Measurements from ENCODE around the gene DEPP1. TPM values are rescaled to one million over a fixed set of nuclear protein-coding genes. Genes with fewer than 3 reads are reported as not detected.

The DEPP1 gene
- total and polyA plus RNA-seq, 9 donors = 12.5 to 44.6 (median 26.0) TPM

DNA sequence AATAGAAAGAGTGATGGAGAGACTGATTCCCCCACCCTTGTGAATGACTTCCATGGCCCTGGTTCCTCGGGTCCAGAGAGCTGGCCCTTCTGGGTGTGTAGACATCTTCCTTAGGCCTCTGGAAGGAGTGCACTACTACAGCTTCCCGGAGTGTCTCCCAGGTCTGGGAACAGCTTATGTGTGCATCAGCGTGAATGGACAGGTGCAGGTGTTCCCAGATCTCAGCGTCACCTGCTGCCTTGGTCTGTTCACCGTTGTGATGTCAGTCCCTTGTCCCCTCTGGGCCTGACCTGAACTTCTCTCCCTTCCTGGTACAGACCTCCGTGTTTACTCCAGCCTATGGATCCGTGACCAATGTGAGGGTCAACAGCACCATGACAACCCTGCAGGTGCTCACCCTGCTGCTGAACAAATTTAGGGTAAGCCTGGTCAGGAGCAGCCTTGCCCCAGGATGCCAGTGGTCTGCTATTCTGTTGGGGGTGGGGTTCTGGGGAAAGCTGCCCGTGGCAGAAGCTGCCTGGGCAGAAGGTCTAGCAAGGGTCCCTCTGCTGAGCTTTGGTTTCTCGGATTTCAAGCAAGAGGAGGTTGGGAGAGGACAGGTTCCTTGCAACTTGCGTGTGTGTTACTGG lies 10.5 kb upstream of the DEPP1 start:
- Histone ChIP-seq H3K4me1 (ENCODE audit: control insufficient read depth, insufficient read depth, low read length) (peaks cover 34% of the 10 kb centered on the region), H3K4me3 (ENCODE audit: low read length) (no peak overlapping the region), H3K36me3 (ENCODE audit: control insufficient read depth, insufficient read depth, low read length) (peaks cover 66% of the 10 kb centered on the region), H3K27me3 (ENCODE audit: control insufficient read depth, insufficient read depth, low read length) (no peaks in the 10 kb centered on the region), H3K9me3 (replicated peaks; ENCODE audit: control insufficient read depth, low read depth, low read length) (no peaks in the 10 kb centered on the region), H3K27ac (ENCODE audit: low read length) (no peak overlapping the region)
- 84% methylated on average over 6 of the region's 10 CpGs for WGBS (ENCODE audit: insufficient coverage)
- DNase-seq = no peak

DNA sequence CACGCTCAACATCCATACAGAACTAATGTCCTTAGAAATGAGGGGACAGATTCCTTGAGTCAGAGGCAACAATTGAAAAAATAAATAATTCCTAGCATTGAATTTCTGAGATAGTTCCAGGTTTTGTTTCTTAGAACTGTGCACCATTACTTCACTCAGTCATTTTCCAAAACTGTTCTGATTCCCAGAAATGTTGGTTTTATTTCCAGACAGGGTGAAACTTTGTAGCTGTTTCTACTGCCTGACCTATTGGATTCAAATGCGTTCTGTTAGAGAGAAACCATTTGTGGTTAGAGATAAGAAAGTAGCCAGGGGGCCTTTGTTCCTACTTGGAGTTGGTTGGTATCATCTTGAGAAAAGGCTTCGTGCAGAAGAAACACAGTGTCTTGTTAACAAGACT lies 8.1 kb upstream of the DEPP1 start:
- Histone ChIP-seq H3K4me3 (ENCODE audit: low read length) (no peak overlapping the region), H3K27me3 (ENCODE audit: control insufficient read depth, insufficient read depth, low read length) (no peaks in the 10 kb centered on the region), H3K36me3 (ENCODE audit: control insufficient read depth, insufficient read depth, low read length) (peaks cover 61% of the 10 kb centered on the region), H3K4me1 (ENCODE audit: control insufficient read depth, insufficient read depth, low read length) (peaks cover 39% of the 10 kb centered on the region), H3K27ac (ENCODE audit: low read length) (peak overlapping the region; percentile 38), H3K9me3 (replicated peaks; ENCODE audit: control insufficient read depth, low read depth, low read length) (no peaks in the 10 kb centered on the region)
- peak; percentile 77 for DNase-seq
- 55% methylated on average over 1 of the region's 3 CpGs for WGBS (ENCODE audit: insufficient coverage)

DNA sequence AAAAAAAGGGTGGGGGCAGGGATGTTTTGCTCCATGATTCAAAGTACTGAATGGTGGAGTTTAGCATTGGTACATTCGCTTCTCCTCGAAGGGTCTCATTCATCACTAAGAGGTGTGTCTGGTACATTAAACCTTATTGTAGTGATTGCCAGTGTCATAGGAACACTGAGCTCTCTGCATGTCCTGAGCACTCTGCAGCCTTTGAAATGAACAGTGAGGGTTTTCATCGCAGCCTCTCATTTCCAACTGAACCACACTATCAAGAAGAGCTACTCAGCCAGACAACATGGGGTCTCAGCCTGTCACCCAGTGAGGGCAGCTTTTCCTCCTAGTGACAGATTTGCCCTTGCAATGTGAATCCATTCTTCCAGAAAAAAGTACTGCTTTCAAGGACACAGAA lies 7.6 kb upstream of the DEPP1 start:
- Histone ChIP-seq H3K27me3 (ENCODE audit: control insufficient read depth, insufficient read depth, low read length) (no peaks in the 10 kb centered on the region), H3K4me3 (ENCODE audit: low read length) (no peak overlapping the region), H3K9me3 (replicated peaks; ENCODE audit: control insufficient read depth, low read depth, low read length) (no peaks in the 10 kb centered on the region), H3K27ac (ENCODE audit: low read length) (peak overlapping the region; percentile 29), H3K4me1 (ENCODE audit: control insufficient read depth, insufficient read depth, low read length) (peaks cover 38% of the 10 kb centered on the region), H3K36me3 (ENCODE audit: control insufficient read depth, insufficient read depth, low read length) (peaks cover 56% of the 10 kb centered on the region)
- no peak for DNase-seq
- 100% methylated on average over 1 of the region's 3 CpGs for WGBS (ENCODE audit: insufficient coverage)

DNA sequence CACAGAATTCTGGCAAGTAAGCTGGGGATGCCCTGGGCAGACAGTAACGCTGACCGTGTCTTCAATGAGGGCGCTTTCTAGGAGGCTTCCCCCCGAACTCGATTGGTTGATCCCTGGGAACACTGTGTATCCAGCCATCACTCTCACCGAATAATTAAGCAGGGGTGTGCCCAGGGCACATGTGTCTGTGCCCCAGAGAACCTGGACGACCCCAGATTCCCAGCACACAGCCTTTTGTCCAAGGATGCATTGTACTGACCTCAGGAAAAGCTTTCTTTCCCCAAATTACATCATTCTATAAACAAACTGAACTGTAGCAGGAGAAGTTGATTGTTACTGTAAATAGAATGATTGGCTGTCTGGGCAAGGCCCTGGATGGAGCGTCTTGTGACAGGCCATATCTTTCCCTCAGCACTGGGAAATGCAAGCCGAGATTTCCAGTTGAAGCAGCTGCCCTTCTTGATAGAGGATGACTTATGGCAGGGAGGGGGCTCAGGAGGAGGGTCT lies 6.6 kb upstream of the DEPP1 start:
- peaks cover 40% of the 10 kb centered on the region for H3K4me1 ChIP-seq (ENCODE audit: control insufficient read depth, insufficient read depth, low read length)
- no peak for DNase-seq
- H3K36me3 ChIP-seq (ENCODE audit: control insufficient read depth, insufficient read depth, low read length) = peaks cover 51% of the 10 kb centered on the region
- WGBS (ENCODE audit: insufficient coverage) = 72% methylated on average over 8 of the region's 9 CpGs
- H3K27ac ChIP-seq (ENCODE audit: low read length) = peak overlapping the region; percentile 32
- no peaks in the 10 kb centered on the region for H3K9me3 ChIP-seq (replicated peaks; ENCODE audit: control insufficient read depth, low read depth, low read length)
- H3K27me3 ChIP-seq (ENCODE audit: control insufficient read depth, insufficient read depth, low read length) = no peaks in the 10 kb centered on the region
- H3K4me3 ChIP-seq (ENCODE audit: low read length) = no peak overlapping the region

DNA sequence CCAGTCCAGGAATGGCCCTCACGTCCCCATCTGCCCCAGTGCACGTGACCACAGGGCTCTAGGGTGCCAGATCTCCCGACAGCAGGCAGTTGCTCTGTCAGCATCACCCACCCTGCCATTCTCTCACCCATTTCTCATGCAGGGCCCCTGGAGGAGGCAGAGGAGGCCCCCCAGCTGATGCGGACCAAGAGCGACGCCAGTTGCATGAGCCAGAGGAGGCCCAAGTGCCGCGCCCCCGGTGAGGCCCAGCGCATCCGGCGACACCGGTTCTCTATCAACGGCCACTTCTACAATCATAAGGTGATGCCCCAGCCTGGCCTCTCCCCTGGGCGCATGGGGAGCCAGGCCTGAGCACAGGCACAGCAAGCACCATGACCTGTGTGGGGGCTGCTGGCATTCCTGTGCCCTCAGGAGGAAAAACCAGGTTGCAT lies 6.1 kb upstream of the DEPP1 start:
- Histone ChIP-seq H3K27me3 (ENCODE audit: control insufficient read depth, insufficient read depth, low read length) (no peaks in the 10 kb centered on the region), H3K4me1 (ENCODE audit: control insufficient read depth, insufficient read depth, low read length) (peaks cover 40% of the 10 kb centered on the region), H3K27ac (ENCODE audit: low read length) (no peak overlapping the region), H3K36me3 (ENCODE audit: control insufficient read depth, insufficient read depth, low read length) (peaks cover 48% of the 10 kb centered on the region), H3K9me3 (replicated peaks; ENCODE audit: control insufficient read depth, low read depth, low read length) (no peaks in the 10 kb centered on the region), H3K4me3 (ENCODE audit: low read length) (no peak overlapping the region)
- DNase-seq = no peak
- whole genome bisulfite sequencing (ENCODE audit: insufficient coverage) = 94% methylated on average over 8 of the region's 15 CpGs

DNA sequence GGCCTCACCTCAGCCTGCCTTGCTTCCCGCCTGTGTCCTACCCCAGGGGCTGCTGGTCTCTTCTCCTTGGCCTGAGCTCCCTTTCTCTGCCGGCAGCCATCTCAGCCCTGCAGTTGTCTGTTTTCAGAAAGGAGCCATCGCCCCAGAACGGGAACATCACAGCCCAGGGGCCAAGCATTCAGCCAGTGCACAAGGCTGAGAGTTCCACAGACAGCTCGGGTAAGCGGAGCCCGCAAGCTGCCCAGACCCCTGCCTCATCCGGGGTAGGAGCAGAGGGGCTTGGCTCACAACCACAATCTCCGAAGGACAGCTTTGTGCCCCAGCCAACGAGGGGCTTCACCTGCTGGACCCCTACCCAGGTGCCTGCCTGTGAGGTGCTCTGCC lies 5.3 kb upstream of the DEPP1 start:
- H3K9me3 ChIP-seq (replicated peaks; ENCODE audit: control insufficient read depth, low read depth, low read length) = no peaks in the 10 kb centered on the region
- 80% methylated on average over 10 of the region's 10 CpGs for WGBS (ENCODE audit: insufficient coverage)
- no peak for DNase-seq
- H3K36me3 ChIP-seq (ENCODE audit: control insufficient read depth, insufficient read depth, low read length) = peaks cover 44% of the 10 kb centered on the region
- no peak overlapping the region for H3K4me3 ChIP-seq (ENCODE audit: low read length)
- no peak overlapping the region for H3K27ac ChIP-seq (ENCODE audit: low read length)
- peaks cover 44% of the 10 kb centered on the region for H3K4me1 ChIP-seq (ENCODE audit: control insufficient read depth, insufficient read depth, low read length)
- H3K27me3 ChIP-seq (ENCODE audit: control insufficient read depth, insufficient read depth, low read length) = no peaks in the 10 kb centered on the region

DNA sequence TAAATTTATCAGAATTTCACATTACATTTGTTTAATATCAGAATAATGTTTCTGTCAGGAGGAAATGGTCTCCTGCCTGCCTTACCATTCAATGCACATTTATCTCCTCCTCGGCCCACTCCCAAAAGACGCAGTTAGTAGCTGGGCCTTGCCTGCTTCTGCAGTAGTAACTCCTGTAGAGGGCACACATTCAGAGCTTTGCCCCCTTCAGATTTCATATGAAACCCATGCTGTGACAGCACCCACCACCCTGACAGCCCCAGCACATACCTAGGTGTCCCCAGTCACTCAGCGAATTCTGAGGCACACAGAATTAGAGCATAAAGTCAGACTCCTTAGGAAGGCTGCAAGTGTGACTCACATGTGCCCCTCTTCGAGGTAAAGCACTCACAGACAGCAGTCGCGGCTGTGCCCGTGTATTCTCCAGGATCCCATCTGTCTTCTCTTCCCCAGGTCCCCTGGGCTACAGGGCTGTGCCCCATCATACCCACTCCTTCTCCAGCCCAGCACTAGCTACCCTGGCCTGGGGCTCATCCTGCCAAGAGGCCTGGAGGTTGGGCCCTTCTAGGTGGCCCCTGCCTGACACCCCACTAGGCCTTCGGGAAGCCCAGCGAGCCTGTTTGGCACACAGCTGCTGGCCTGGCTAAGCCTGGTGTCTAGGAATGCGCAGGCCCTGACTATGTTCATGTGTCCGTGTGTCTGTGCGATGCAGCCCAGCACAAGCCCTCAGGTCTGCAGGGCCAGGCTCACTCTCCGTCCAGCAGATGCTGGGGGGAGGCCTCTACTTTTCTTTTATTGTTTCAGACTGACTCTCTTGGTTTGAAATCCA lies 4.7 kb upstream of the DEPP1 start:
- Histone ChIP-seq H3K4me1 (ENCODE audit: control insufficient read depth, insufficient read depth, low read length) (peaks cover 50% of the 10 kb centered on the region), H3K27me3 (ENCODE audit: control insufficient read depth, insufficient read depth, low read length) (no peaks in the 10 kb centered on the region), H3K36me3 (ENCODE audit: control insufficient read depth, insufficient read depth, low read length) (peaks cover 40% of the 10 kb centered on the region), H3K27ac (ENCODE audit: low read length) (no peak overlapping the region), H3K9me3 (replicated peaks; ENCODE audit: control insufficient read depth, low read depth, low read length) (no peaks in the 10 kb centered on the region), H3K4me3 (ENCODE audit: low read length) (no peak overlapping the region)
- WGBS (ENCODE audit: insufficient coverage) = 81% methylated on average over 13 of the region's 13 CpGs
- DNase-seq = no peak

DNA sequence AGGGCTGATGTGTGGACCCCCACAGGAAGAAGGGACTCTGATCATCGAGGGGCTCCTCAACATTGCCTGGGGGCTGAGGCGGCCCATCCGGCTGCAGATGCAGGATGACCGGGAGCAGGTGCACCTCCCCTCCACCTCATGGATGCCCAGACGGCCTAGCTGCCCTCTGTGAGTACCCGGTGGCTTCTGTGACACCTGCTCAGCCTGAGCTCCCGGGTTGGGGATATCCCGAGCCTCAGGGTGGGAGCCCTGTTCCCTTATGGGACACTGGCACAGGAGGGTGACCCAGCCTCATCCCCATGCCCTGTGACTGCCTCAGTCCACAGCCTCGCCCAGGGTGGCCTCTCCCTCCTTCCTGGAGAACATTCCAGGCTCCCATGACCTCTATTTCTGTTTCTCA lies 3.9 kb upstream of the DEPP1 start:
- H3K27ac ChIP-seq (ENCODE audit: low read length) = peak overlapping the region; percentile 62
- H3K4me3 ChIP-seq (ENCODE audit: low read length) = no peak overlapping the region
- DNase-seq = no peak
- peaks cover 40% of the 10 kb centered on the region for H3K36me3 ChIP-seq (ENCODE audit: control insufficient read depth, insufficient read depth, low read length)
- peaks cover 58% of the 10 kb centered on the region for H3K4me1 ChIP-seq (ENCODE audit: control insufficient read depth, insufficient read depth, low read length)
- 84% methylated on average over 9 of the region's 9 CpGs for WGBS (ENCODE audit: insufficient coverage)
- no peaks in the 10 kb centered on the region for H3K27me3 ChIP-seq (ENCODE audit: control insufficient read depth, insufficient read depth, low read length)
- no peaks in the 10 kb centered on the region for H3K9me3 ChIP-seq (replicated peaks; ENCODE audit: control insufficient read depth, low read depth, low read length)

DNA sequence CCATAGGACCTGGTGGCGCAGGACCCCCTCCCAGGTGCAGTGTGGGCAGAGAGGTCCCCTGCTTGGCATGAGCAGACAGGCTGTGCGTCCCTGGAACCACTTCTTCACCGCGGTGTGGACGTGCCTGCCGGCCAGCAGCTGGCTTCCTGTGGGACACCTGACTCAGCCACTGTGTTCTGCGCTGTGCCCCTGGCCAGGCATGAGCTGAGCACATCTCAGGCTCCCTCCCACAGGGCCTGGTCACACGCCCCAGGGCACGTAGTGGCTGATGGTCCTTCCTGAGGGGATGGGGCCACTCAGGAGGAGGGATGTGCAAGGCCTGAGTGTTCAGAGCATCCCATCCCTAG lies 3.5 kb upstream of the DEPP1 start:
- Histone ChIP-seq H3K4me1 (ENCODE audit: control insufficient read depth, insufficient read depth, low read length) (peaks cover 62% of the 10 kb centered on the region), H3K36me3 (ENCODE audit: control insufficient read depth, insufficient read depth, low read length) (peaks cover 43% of the 10 kb centered on the region), H3K27me3 (ENCODE audit: control insufficient read depth, insufficient read depth, low read length) (no peaks in the 10 kb centered on the region), H3K9me3 (replicated peaks; ENCODE audit: control insufficient read depth, low read depth, low read length) (no peaks in the 10 kb centered on the region), H3K4me3 (ENCODE audit: low read length) (no peak overlapping the region), H3K27ac (ENCODE audit: low read length) (peak overlapping the region; percentile 84)
- 72% methylated on average over 9 of the region's 9 CpGs for WGBS (ENCODE audit: insufficient coverage)
- peak; percentile 57 for DNase-seq

DNA sequence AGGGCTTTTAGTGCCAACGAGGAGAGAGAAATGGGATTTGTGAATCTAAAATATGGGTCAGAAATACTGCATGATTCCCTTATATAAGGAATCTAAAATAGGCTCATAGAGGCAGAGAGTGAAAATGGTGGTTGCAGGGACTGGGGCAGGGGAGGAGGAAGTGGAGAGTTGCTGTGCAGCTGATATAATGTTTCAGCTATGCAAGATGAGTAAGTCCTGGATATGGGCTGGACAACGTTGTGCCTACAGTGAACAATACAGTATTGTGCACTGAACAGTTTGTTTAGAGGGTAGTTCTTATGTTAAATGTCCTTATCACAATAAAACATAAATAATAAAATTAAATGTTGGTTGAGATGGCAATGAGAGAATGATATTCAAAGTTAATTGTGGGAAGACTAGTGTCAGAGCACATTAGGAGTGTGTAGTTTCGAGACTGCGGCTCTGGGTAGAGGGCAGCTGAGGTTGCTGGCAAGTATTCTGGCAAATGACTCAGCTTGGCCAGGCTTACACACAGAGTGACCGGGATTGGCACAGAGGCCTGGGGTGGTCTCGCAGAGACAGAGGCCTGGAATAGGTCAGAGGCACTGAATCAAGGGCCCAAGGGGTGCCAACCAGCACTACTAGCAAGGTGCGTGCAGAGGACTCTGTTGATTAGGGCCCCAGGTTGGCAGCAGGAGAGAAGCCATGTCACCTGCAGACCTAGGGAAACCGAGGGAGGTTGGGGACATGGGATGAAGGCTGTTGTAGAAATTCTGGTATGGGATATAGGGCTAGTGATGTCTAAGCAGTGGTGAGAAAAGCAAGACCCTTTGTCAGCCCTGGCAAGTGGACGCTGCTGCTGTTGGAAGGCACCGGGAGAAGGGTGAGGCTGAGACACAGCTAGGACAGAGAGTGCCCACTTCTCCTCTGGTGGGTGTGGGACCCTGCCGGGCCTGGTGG lies 2.8 kb upstream of the DEPP1 start:
- H3K4me3 ChIP-seq (ENCODE audit: low read length) = no peak overlapping the region
- H3K9me3 ChIP-seq (replicated peaks; ENCODE audit: control insufficient read depth, low read depth, low read length) = no peaks in the 10 kb centered on the region
- DNase-seq = peak; percentile 71
- peaks cover 48% of the 10 kb centered on the region for H3K36me3 ChIP-seq (ENCODE audit: control insufficient read depth, insufficient read depth, low read length)
- H3K27me3 ChIP-seq (ENCODE audit: control insufficient read depth, insufficient read depth, low read length) = no peaks in the 10 kb centered on the region
- 78% methylated on average over 10 of the region's 11 CpGs for WGBS (ENCODE audit: insufficient coverage)
- peak overlapping the region; percentile 84 for H3K27ac ChIP-seq (ENCODE audit: low read length)
- peaks cover 68% of the 10 kb centered on the region for H3K4me1 ChIP-seq (ENCODE audit: control insufficient read depth, insufficient read depth, low read length)
